HepG2 (cell line): ENCODE data around the gene SFTPB. TPM values are rescaled to one million over a fixed set of nuclear protein-coding genes. Genes with fewer than 3 reads are reported as not detected.

Experiments used
- AGO2 ChIP-seq: fragments of 200-400 bp; formaldehyde crosslinking; optimal IDR thresholded peaks from 2 replicates; pipeline ENCODE3; 2017; ENCODE audit warnings: mild to moderate bottlenecking, low read depth, low read length, moderate library complexity
- ASH2L ChIP-seq: fragments of 300-600, 200-600 bp; sonication (generic); IDR thresholded peaks from 2 replicates; pipeline ENCODE4 v1.7.0; 2017; ENCODE audit warnings: low read depth, mild to moderate bottlenecking, moderate library complexity, mixed read lengths, low read length; ENCODE audit not compliant: insufficient read length
- CBX2 ChIP-seq, 2 experiments: fragments of 200-600 bp in 1 of 2; sonication (generic); formaldehyde crosslinking in 1 of 2; IDR thresholded peaks; 2 replicates each; pipeline versions ENCODE4 v1.7.0 to v1.8.1; 2018 to 2022; ENCODE audit warnings: low read depth in 2 of 2, low read length in 1 of 2, mild to moderate bottlenecking in 1 of 2, missing genetic modification reagents in 1 of 2
- HDAC2 ChIP-seq: sonication (generic); formaldehyde crosslinking; IDR thresholded peaks from 2 replicates; pipeline ENCODE4 v1.4.0; 2020; ENCODE audit warnings: missing genetic modification reagents
- JDP2 ChIP-seq: sonication (generic); formaldehyde crosslinking; IDR thresholded peaks from 2 replicates; pipeline ENCODE4 v1.8.1; 2022; ENCODE audit warnings: missing genetic modification reagents, borderline replicate concordance
- KDM3A ChIP-seq: IDR thresholded peaks from 2 replicates; pipeline ENCODE4 v1.6.1; 2018; ENCODE audit warnings: low read depth, missing compliant biosample characterization
- KLF16 ChIP-seq, 2 experiments: sonication (generic) in 1 of 2; formaldehyde crosslinking in 1 of 2; IDR thresholded peaks; 2 replicates each; pipeline versions ENCODE4 v1.6.1 to v1.8.0; 2016 to 2023; ENCODE audit warnings: missing genetic modification reagents in 2 of 2, missing compliant biosample characterization in 1 of 2
- NFE2L1 ChIP-seq: sonication (generic); formaldehyde crosslinking; IDR thresholded peaks from 2 replicates; pipeline ENCODE4 v1.4.0; 2020; ENCODE audit warnings: missing genetic modification reagents, mild to moderate bottlenecking, borderline replicate concordance
- RXRB ChIP-seq: IDR thresholded peaks from 2 replicates; pipeline ENCODE4 v1.6.1; 2016; ENCODE audit warnings: borderline replicate concordance, missing genetic modification reagents, missing compliant biosample characterization
- TAF15 ChIP-seq: fragments of 200-400 bp; formaldehyde crosslinking; IDR thresholded peaks from one replicate; pipeline ENCODE4 v1.6.1; 2018; ENCODE audit warnings: mild to moderate bottlenecking, low read depth, low read length; ENCODE audit not compliant: poor library complexity, severe bottlenecking
- TMF1 ChIP-seq: sonication (generic); formaldehyde crosslinking; IDR thresholded peaks from 2 replicates; pipeline ENCODE4 v1.8.1; 2022; ENCODE audit warnings: low read depth, missing genetic modification reagents
- ZNF446 ChIP-seq: sonication (generic); formaldehyde crosslinking; IDR thresholded peaks from 2 replicates; pipeline ENCODE4 v1.5.0; 2020; ENCODE audit warnings: mild to moderate bottlenecking, missing genetic modification reagents
- ZNF543 ChIP-seq: sonication (generic); formaldehyde crosslinking; IDR thresholded peaks from 2 replicates; pipeline ENCODE4 v1.4.0; 2020; ENCODE audit warnings: mild to moderate bottlenecking, missing genetic modification reagents
- ZNF746 ChIP-seq: sonication (generic); formaldehyde crosslinking; IDR thresholded peaks from 2 replicates; pipeline ENCODE4 v1.8.0; 2022; ENCODE audit warnings: mild to moderate bottlenecking, missing genetic modification reagents
- polyA plus RNA-seq, 8 experiments: library from polyadenylated mRNA; depleted of rRNA in 3 of 8; stranded (reverse) in 7 of 8; unstranded in 1 of 8; fragments of >200 nt; fragmentation: Illumina TruSeq in 4 of 8; extraction: Trizol in 4 of 8; gene quantifications; 2 replicates each; pipeline versions ENCODE4 v1.2.1 to v1.2.3, GENCODE V29; 2011 to 2016; ENCODE audit warnings: low read depth in 4 of 8, missing spikeins in 1 of 8, mixed read lengths in 1 of 8; ENCODE audit not compliant: insufficient read depth in 1 of 8
- total RNA-seq, 5 experiments: library from RNA; depleted of rRNA; stranded (reverse); fragments of >200 nt; fragmentation: Illumina TruSeq; extraction: Trizol; gene quantifications; 2 replicates each; pipeline ENCODE4 v1.2.3, GENCODE V29; 2016; ENCODE audit warnings: low read depth in 1 of 5
- TF ChIP-seq, protein P1 (sequence below): sonication (generic); formaldehyde crosslinking; IDR thresholded peaks from 2 replicates; pipeline ENCODE4 v1.4.0; 2020; ENCODE audit warnings: missing genetic modification reagents, borderline replicate concordance
- TF ChIP-seq, protein P2 (sequence below): sonication (generic); formaldehyde crosslinking; IDR thresholded peaks from 2 replicates; pipeline ENCODE4 v1.4.0; 2020; ENCODE audit warnings: missing genetic modification reagents, borderline replicate concordance
- TF ChIP-seq, protein P3 (sequence below): IDR thresholded peaks from 2 replicates; pipeline ENCODE4 v1.6.1; 2016; ENCODE audit warnings: missing compliant biosample characterization, missing genetic modification reagents, borderline replicate concordance
- TF ChIP-seq, protein P4 (sequence below): sonication (generic); formaldehyde crosslinking; IDR thresholded peaks from 2 replicates; pipeline ENCODE4 v1.5.0; 2020; ENCODE audit warnings: missing genetic modification reagents, mild to moderate bottlenecking, borderline replicate concordance

The SFTPB gene
- total and polyA plus RNA-seq, 2 of the 13 experiments (the other 11 are each of a cell fraction or from before 2014, with no cell fraction given): not detected

DNA sequence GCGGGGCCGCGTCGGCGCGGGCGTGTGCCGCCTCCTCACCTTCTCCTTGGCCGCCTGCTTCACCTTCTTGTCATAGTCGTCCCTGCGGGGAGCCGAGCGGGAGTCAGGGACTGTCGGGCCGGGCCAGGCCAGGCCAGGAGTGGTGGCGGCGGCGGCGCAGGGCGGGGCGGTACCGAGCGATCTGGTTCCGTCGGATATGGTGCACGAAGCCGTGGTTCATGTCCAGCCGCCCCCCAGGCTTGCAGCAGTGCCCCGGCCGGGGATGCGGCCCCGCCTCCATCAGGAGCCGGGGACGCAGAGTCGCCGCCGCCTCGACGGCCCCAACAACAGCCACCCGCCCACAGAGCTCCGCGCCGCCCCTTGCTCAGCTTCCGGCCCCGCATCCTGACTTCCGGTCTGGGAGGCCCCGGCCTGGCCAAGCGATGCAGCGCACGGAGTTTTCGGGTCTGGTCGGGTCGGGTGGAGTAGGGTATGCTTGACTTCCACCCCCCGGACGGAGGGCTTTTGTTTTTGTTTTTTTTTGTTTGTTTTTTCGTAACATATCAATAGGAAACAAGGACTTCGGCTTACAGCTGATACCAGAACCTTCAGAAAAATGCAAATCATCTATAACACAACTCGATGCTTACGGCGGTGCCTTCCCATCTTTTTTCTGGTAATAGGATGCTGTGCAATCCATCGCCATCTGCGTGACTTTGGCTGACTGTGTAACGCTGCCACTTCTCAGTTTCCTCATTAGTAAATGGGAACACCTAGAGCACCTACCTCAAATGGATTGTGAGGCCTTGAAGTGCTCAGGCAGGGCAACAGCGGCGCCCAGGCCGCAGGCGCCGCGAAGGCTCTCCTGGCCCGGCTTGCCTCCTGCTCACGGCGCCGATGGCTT, 56.1 kb downstream of the SFTPB start, which contains the start of gene C2orf68 (continued):
- TF ChIP-seq, protein P1, sequence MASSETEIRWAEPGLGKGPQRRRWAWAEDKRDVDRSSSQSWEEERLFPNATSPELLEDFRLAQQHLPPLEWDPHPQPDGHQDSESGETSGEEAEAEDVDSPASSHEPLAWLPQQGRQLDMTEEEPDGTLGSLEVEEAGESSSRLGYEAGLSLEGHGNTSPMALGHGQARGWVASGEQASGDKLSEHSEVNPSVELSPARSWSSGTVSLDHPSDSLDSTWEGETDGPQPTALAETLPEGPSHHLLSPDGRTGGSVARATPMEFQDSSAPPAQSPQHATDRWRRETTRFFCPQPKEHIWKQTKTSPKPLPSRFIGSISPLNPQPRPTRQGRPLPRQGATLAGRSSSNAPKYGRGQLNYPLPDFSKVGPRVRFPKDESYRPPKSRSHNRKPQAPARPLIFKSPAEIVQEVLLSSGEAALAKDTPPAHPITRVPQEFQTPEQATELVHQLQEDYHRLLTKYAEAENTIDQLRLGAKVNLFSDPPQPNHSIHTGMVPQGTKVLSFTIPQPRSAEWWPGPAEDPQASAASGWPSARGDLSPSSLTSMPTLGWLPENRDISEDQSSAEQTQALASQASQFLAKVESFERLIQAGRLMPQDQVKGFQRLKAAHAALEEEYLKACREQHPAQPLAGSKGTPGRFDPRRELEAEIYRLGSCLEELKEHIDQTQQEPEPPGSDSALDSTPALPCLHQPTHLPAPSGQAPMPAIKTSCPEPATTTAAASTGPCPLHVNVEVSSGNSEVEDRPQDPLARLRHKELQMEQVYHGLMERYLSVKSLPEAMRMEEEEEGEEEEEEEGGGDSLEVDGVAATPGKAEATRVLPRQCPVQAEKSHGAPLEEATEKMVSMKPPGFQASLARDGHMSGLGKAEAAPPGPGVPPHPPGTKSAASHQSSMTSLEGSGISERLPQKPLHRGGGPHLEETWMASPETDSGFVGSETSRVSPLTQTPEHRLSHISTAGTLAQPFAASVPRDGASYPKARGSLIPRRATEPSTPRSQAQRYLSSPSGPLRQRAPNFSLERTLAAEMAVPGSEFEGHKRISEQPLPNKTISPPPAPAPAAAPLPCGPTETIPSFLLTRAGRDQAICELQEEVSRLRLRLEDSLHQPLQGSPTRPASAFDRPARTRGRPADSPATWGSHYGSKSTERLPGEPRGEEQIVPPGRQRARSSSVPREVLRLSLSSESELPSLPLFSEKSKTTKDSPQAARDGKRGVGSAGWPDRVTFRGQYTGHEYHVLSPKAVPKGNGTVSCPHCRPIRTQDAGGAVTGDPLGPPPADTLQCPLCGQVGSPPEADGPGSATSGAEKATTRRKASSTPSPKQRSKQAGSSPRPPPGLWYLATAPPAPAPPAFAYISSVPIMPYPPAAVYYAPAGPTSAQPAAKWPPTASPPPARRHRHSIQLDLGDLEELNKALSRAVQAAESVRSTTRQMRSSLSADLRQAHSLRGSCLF (CRISPR knock-in tag): no peak
- TF ChIP-seq JDP2 (CRISPR knock-in tag): no peak
- TF ChIP-seq TAF15: peak; percentile 54
- TF ChIP-seq NFE2L1 (CRISPR knock-in tag): no peak
- TF ChIP-seq, protein P2, sequence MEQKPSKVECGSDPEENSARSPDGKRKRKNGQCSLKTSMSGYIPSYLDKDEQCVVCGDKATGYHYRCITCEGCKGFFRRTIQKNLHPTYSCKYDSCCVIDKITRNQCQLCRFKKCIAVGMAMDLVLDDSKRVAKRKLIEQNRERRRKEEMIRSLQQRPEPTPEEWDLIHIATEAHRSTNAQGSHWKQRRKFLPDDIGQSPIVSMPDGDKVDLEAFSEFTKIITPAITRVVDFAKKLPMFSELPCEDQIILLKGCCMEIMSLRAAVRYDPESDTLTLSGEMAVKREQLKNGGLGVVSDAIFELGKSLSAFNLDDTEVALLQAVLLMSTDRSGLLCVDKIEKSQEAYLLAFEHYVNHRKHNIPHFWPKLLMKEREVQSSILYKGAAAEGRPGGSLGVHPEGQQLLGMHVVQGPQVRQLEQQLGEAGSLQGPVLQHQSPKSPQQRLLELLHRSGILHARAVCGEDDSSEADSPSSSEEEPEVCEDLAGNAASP (CRISPR knock-in tag): peak; percentile 45; the same call in 1 of the 2 replicates
- TF ChIP-seq, protein P3, sequence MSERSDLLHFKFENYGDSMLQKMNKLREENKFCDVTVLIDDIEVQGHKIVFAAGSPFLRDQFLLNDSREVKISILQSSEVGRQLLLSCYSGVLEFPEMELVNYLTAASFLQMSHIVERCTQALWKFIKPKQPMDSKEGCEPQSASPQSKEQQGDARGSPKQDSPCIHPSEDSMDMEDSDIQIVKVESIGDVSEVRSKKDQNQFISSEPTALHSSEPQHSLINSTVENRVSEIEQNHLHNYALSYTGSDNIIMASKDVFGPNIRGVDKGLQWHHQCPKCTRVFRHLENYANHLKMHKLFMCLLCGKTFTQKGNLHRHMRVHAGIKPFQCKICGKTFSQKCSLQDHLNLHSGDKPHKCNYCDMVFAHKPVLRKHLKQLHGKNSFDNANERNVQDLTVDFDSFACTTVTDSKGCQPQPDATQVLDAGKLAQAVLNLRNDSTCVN: peak; percentile 77
- TF ChIP-seq KDM3A: peak; percentile 91; the same call in 1 of the 2 replicates
- peak; percentile 28; the same call in 1 of the 2 replicates for TF ChIP-seq ZNF746 (CRISPR knock-in tag)
- TF ChIP-seq, protein P4, sequence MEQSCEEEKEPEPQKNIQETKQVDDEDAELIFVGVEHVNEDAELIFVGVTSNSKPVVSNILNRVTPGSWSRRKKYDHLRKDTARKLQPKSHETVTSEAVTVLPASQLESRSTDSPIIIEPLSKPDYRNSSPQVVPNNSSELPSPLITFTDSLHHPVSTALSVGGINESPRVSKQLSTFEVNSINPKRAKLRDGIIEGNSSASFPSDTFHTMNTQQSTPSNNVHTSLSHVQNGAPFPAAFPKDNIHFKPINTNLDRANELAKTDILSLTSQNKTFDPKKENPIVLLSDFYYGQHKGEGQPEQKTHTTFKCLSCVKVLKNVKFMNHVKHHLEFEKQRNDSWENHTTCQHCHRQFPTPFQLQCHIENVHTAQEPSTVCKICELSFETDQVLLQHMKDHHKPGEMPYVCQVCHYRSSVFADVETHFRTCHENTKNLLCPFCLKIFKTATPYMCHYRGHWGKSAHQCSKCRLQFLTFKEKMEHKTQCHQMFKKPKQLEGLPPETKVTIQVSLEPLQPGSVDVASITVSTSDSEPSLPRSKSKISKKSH (CRISPR knock-in tag): peak; percentile 44
- TF ChIP-seq RXRB (CRISPR knock-in tag): peak; percentile 68; the same call in 1 of the 2 replicates
- TF ChIP-seq CBX2 (IDR thresholded peaks at IDR 0.05; ENCODE audit: low read depth, low read length): no peak
- 0 out of 2 replicates have a peak, but pooled peaks have one; percentile 86 for TF ChIP-seq CBX2 (CRISPR knock-in tag; IDR thresholded peaks at IDR 0.05; ENCODE audit: low read depth)
- peak; percentile 82; the same call in 1 of the 2 replicates for TF ChIP-seq ZNF543
- peak; percentile 98 for TF ChIP-seq ASH2L
- peak; percentile 55 for TF ChIP-seq HDAC2 (CRISPR knock-in tag)
- peak; percentile 81; the same call in 1 of the 2 replicates for TF ChIP-seq ZNF446
- TF ChIP-seq AGO2: peak; percentile 97
- peak; percentile 44; the same call in 1 of the 2 replicates for TF ChIP-seq TMF1 (CRISPR knock-in tag)
- peak; percentile 17 to 98; a peak in 2 of 4 replicates for TF ChIP-seq KLF16 (CRISPR knock-in tag; IDR thresholded peaks at IDR 0.05)
